ENCODE data around the gene TRIP10.
"Not testable (repeated sequence)": the region's sequence is repeated elsewhere in the genome, so short reads cannot be mapped to it uniquely, and the experiment has no call there.

The TRIP10 gene

GRCh38 chr19:6739390-6739882, at the start of gene TRIP10:
TSS of gene TRIP10 (plus strand) at chr19:6739680. CDS start at chr19:6739762, 82 bp downstream.
- peak; percentile 28 for DNase-seq

GRCh38 chr19:6690160-6690885, 49.2 kb upstream of the TRIP10 start:
- DNase-seq, result no peak

DNA sequence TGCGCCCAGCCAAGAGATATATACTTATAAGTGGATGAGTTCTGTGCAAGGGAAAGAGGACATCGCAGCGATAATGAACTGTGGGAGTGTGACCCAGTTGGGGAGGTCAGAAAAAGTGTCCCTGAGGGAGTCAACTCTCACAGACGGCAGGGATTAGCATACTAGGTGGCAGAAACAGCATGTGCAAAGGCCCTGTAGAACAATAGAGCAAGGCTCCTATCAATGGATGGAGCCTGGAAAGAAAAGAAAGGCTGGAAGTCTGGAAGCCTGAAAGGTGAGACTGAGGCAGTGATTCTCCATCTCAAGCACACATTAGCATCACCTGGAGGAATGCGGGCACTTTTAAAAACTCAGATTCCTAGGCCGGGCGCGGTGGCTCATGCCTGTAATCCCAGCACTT, 48.1 kb upstream of the TRIP10 start:
- no peak for DNase-seq

DNA sequence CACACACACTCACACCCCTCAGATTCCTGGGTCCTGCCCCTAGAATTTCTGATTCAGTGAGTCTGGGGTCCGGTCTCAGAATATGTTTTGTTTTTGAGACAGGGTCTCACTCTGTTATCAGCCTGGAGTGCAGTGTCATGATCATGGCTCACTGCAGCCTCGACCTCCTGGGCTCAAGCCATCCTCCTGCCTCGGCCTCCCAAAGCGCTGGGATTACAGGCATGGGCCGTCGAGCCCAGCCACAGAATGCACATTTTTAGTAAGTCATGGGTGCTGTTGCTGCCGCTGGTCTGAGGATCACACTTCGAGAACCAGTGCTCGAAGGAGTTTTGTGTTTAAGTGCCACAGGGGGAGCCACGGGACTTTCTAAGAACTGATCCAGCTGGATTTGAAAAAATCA, 47.5 kb upstream of the TRIP10 start:
- no peak for DNase-seq

GRCh38 chr19:6693056-6693471, 46.4 kb upstream of the TRIP10 start:
- DNase-seq, result no peak

- no peak for DNase-seq
These were observed 45.8 kb upstream of the TRIP10 start for GRCh38 chr19:6693681-6694080.

GRCh38 chr19:6694147-6694815, 45.2 kb upstream of the TRIP10 start:
- DNase-seq, result no peak

DNA sequence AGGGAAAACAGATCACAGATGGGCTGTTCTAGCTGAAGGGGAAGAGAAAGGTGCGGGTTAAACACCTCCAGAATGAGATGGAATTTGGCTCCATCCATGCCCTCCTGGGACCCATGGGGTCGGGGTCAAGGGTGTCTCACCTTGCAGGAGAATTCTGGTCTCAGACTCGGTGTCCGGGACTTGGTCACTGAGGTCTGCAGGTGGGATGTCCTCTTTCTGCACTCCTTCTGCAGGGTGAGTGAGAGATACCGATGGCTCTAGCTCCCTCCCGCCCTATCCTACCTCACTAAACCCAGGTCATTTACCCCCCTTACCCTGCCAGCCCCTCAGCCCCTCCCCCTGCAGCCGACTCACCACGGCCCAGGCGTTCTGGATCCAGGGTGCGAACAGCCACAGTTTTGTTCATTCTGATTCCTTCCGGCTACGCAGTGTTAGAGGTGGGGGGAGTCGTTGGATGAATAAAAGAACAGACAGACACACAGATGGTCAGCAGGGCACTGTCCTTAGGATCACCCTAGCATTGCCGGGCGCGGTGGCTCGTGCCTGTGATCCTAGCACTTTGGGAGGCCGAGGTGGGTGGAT, 43.1 kb upstream of the TRIP10 start:
- no peak for DNase-seq

- DNase-seq, result no peak
These were observed 42.2 kb upstream of the TRIP10 start for GRCh38 chr19:6697291-6697690.

DNA sequence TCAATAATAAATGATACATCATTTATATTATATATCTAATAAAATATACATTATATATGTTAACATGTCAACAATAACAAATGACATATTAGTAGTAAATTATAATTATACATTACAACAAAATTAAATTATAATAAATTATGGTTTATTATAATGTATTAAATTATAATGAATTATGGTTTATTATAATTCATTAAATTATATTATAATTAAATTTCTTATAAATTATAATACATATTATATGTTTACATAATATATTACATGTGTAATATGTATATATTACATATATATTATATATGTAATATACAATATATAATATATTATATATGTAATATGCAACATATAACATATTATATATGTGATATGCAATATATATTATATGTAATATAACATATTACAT, 39.5 kb upstream of the TRIP10 start:
- DNase-seq, result no peak

DNA sequence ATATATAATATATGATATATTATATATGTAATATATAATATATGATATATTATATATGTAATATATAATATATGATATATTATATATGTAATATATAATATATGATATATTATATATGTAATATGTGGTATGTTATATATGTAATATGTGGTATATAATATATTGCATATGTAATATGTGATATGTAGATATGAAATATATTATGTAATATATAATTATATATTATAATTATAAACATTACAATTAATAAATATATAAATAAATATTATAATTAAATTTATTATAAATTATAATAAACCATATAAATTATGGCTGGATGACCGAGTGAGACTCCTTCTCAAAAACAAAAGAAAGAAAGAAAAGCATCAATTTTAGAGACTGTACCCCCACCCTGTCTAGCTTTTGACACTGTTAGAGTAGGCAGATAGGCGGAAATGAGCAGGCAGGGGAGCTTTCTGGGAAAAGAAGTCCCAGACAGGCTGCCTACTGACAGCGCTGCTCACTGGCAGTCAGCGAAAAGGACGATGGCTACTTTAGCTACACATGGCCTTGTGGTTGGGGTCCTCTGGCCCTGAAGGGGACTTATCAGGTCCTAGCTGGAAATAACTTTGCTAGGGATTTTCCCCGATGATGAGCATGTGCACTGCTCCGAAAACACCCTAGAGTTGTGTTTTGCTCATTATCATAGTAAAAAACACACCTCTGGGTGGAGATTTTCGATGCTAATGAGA, 38.7 kb upstream of the TRIP10 start:
- no peak for DNase-seq

GRCh38 chr19:6705931-6706632, 33.4 kb upstream of the TRIP10 start:
- no peak for DNase-seq

DNA sequence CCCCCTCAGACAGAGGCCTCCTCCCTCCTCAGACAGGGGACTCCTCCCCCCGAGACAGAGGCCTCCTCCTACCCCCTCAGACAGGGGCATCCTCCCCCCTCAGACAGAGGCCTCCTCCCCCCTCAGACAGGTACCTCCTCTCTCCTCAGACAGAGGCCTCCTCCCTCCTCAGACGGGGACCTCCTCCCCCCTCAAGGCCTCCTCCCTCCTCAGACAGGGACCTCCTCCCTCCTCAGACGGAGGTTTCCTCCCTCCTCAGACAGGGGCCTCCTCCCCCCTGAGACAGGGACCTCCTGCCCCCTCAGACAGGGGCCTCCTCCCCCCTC, 32.9 kb upstream of the TRIP10 start:
- DNase-seq, result no peak

DNA sequence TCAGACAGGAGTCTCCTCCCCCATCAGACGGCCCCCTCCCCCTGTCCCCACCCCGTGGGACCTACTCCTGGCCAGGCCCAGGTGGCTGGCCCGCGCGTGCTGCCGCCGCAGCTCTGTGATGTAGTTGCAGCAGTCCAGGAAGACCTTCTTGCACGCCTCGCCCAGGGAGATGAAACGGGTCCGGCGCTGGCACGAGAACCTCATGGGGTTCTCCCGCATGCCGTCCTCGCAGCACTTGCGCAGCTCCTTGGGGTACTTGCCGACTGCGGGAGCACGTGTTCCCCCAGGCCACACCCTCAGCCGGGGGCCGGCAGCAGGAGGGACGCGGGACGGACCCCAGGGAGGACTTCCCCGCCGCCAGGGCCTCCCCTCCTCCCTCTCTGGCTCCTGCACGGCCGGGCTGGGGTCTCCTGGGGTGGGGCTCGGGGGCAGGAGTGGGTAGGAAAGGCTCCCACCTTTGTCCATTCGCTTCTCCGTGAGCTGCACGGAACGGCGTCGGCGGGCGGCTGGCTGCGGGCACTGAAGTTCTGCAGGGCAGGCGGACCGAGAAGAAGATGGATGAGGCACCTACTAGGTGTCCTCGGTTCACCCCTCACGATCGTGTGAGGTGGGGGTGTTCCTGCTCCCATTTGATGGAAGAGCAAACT, 32.3 kb upstream of the TRIP10 start:
- no peak for DNase-seq

- DNase-seq, result no peak
These were observed 31.8 kb upstream of the TRIP10 start for GRCh38 chr19:6707658-6708018.

- DNase-seq, result no peak
These were observed 31.1 kb upstream of the TRIP10 start for GRCh38 chr19:6708346-6708745.

- not testable (repeated sequence) for DNase-seq
These were observed 30.6 kb upstream of the TRIP10 start for GRCh38 chr19:6708913-6709312.

- no peak for DNase-seq
These were observed 29.9 kb upstream of the TRIP10 start for GRCh38 chr19:6709549-6709948.

GRCh38 chr19:6710273-6711077, 29.0 kb upstream of the TRIP10 start:
- DNase-seq, result no peak

- no peak for DNase-seq
These were observed 28.5 kb upstream of the TRIP10 start for GRCh38 chr19:6711078-6711361.

- no peak for DNase-seq
These were observed 27.9 kb upstream of the TRIP10 start for GRCh38 chr19:6711605-6712004.

DNA sequence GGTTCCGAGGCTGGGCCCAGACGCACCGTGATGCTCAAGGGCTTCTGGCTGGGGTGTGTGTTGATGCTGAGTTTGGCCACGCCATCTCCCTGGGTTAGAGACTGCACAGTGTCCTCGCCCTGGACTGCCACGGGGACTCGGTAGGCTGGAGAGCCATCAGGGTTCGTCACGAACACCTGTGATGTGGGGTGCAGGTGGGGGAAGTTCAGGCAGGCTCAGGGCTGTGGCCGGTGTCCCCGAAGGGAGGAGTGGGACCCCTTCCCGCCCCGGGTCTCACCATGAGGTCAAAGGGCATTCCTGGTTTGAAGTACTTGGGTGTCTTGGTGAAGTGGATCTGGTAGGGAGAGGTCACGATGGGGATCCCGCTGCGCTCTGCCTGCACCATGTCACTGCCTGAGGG, 27.2 kb upstream of the TRIP10 start:
- DNase-seq, result no peak
